Activated naive CD4-positive, alpha-beta T cell treated with anti-CD3 and anti-CD28 coated beads for 36 hours (primary cell): ENCODE data around the gene TRIM68. TPM values are rescaled to one million over a fixed set of nuclear protein-coding genes. Genes with fewer than 3 reads are reported as not detected.

ENCODE experiments used
- total RNA-seq, 2 experiments: library from RNA; stranded (reverse); gene quantifications; one replicate each; pipeline ENCODE4 v1.2.3, GENCODE V29; 2021

The TRIM68 gene
- total RNA-seq, 2 experiments from 2014 or later: 11.3 to 15.4 TPM

Other genes with a start within 250 kb of the TRIM68 start
- not detected for gene OR52B4, start 239.8 kb downstream of the TRIM68 start, total RNA-seq
- 10 to 100 TPM; 23.5 to 26.0 TPM for gene TRIM21, start 214.5 kb downstream of the TRIM68 start, total RNA-seq
- not detected for gene OR52K2, start 158.9 kb downstream of the TRIM68 start, total RNA-seq
- gene OR52K1, start 125.6 kb downstream of the TRIM68 start, total RNA-seq: not detected
- not detected for gene OR52M1, start 63.0 kb downstream of the TRIM68 start, total RNA-seq
- gene OR52I2, start 26.5 kb downstream of the TRIM68 start, total RNA-seq: not detected
- not detected for gene OR52I1, start 14.2 kb downstream of the TRIM68 start, total RNA-seq
- not detected for gene OR51D1, start 29.2 kb upstream of the TRIM68 start, total RNA-seq
- gene OR51E1, start 35.8 kb upstream of the TRIM68 start, total RNA-seq: not detected
- not detected for gene OR51E2, start 89.6 kb upstream of the TRIM68 start, total RNA-seq
- not detected for gene MMP26, start 96.6 kb upstream of the TRIM68 start, total RNA-seq
- gene OR51F1, start 161.7 kb upstream of the TRIM68 start, total RNA-seq: not detected
- gene OR52R1, start 196.1 kb upstream of the TRIM68 start, total RNA-seq: not detected
- gene OR51F2, start 213.1 kb upstream of the TRIM68 start, total RNA-seq: not detected
- gene OR51S1, start 241.0 kb upstream of the TRIM68 start, total RNA-seq: not detected